ENCODE results near the gene FARP1.

Gene FARP1, protein sequence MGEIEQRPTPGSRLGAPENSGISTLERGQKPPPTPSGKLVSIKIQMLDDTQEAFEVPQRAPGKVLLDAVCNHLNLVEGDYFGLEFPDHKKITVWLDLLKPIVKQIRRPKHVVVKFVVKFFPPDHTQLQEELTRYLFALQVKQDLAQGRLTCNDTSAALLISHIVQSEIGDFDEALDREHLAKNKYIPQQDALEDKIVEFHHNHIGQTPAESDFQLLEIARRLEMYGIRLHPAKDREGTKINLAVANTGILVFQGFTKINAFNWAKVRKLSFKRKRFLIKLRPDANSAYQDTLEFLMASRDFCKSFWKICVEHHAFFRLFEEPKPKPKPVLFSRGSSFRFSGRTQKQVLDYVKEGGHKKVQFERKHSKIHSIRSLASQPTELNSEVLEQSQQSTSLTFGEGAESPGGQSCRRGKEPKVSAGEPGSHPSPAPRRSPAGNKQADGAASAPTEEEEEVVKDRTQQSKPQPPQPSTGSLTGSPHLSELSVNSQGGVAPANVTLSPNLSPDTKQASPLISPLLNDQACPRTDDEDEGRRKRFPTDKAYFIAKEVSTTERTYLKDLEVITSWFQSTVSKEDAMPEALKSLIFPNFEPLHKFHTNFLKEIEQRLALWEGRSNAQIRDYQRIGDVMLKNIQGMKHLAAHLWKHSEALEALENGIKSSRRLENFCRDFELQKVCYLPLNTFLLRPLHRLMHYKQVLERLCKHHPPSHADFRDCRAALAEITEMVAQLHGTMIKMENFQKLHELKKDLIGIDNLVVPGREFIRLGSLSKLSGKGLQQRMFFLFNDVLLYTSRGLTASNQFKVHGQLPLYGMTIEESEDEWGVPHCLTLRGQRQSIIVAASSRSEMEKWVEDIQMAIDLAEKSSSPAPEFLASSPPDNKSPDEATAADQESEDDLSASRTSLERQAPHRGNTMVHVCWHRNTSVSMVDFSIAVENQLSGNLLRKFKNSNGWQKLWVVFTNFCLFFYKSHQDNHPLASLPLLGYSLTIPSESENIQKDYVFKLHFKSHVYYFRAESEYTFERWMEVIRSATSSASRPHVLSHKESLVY

GRCh38 chr13:98142380-98143156 is at the start of gene FARP1:
FARP1 (plus strand) TSS chr13:98143094; CDS start chr13:98213243, 70,149 bp downstream.
- no peak for FAIRE-seq

GRCh38 chr13:98094678-98095266 is 48.1 kb upstream of the FARP1 start:
- no peak for FAIRE-seq

DNA sequence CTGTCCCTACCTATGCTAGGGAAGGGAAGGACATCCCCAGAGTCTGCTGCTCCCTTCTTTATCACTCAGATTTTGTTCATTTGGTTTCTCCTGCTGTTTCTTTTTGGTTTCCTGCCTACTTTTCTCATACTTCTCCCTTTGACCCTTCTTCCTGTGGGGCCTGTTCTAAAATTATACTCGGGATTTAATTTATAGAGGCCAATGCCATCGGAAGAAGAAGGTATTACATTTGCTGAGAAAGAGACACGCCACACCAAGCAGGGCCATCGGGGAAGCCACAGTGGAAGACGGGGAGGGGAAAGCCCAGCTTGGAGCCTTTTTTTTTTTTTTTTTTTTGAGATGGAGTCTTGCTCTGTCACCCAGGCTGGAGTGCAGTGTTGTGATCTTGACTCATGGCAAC is 46.8 kb upstream of the FARP1 start:
- FAIRE-seq = no peak

- no peak for FAIRE-seq
Observed at GRCh38 chr13:98097749-98098148, 45.1 kb upstream of the FARP1 start.

GRCh38 chr13:98098516-98098915 is 44.4 kb upstream of the FARP1 start:
- no peak for FAIRE-seq

DNA sequence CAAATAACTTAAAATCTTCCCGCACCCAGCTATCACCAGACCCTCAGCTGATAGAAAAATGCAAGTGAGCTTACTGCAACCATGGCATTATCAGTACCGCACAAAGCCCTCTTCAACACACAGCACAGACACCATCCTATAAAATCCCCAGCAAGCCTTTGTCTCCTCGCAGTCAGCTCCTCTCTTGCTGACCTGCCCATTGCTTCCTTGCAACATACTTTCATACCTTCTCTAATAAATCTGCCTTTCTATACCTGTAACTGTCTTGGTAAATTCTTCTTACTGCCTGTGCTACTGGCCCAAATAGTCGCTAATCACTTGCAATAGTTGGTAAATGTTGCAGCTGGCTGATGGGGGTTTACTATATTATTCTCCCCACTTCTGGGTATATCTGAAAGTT is 43.3 kb upstream of the FARP1 start:
- FAIRE-seq = no peak

DNA sequence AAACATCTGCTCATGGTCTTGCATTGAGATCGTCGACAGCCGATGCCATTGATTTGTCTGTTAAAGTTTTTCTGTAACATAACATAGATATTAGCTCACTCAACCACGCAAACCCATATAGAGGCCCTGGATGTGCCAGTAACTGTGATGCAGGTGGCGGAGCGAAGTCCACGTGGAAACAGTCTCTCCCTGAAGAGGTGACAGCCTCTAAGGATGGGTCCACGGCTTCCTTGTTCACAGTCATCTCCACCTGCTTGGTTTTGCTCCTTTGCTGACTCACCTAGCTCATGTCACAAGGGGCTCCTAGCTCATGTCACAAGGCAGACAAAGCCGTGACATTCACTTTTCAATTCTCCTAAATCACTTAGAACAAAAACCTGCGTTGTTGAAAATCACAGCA is 42.4 kb upstream of the FARP1 start:
- FAIRE-seq = no peak

DNA sequence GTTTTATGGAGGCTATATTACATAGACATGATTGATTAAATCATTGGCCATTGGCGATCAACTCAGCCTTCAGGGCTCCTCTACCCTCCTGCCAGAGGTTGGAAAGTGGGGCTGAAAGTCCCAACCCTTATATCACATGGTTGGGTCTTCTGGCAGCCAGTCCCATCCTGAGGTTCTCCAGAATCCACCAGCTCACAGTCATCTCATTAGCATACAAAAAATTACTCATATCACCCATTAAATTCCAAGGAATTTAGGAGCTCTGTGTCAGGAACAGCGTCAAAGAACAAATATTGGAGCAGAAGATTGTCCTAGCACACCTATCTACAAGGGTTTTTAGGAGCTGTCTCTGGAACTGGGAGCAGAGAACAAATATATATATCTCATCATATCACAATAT is 39.4 kb upstream of the FARP1 start:
- FAIRE-seq = no peak

GRCh38 chr13:98103942-98104880 is 38.7 kb upstream of the FARP1 start:
- no peak for FAIRE-seq

DNA sequence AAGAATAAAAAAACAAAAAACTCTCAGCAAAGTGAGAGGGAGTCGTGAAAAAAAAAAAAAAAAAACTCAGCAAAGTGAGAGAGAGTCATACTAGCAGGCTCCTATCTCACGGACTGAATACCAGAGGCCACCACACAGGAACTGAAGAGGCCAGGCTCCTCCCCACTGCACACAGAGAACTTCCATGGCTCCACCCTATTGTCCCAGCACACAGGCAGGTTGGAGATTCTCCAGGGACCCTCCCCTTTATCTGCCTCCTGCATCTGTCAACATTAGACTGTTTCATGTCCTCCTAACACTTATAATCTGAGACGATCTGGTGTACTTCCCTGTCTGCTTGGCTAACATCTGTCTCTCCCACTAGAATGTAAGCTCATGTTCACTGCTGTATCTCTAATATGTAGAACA is 37.0 kb upstream of the FARP1 start:
- FAIRE-seq = no peak

GRCh38 chr13:98108341-98108740 is 34.6 kb upstream of the FARP1 start:
- FAIRE-seq = no peak

DNA sequence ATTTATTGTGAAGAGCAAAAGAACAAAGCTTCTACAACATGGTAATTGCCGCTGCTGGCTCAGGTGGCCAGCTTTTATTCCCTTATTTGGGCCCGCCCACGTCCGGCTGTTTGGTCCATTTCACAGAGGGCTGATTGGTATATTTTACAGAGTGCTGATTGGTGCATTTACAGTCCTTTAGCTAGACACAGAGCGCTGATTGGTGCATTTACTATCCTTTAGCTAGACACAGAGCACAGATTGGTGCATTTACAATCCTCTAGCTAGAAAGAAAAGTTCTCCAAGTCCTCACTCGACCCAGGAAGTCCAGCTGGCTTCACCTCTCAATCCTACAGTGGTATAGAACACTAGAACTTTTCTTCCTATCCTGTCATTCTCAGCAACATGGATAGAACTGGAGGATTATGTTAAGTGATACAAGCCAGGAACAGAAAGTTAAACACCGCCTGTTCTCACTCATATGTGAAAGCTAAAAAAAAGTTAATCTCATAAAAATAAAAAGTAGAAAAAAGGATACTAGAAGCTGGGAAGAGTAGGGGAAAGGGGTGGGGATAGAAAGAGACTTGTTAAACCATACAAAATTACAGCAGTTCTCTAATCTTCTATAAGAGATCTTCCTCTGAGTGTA is 33.6 kb upstream of the FARP1 start:
- no peak for FAIRE-seq

- FAIRE-seq = no peak
Observed at GRCh38 chr13:98110749-98111148, 32.1 kb upstream of the FARP1 start.

DNA sequence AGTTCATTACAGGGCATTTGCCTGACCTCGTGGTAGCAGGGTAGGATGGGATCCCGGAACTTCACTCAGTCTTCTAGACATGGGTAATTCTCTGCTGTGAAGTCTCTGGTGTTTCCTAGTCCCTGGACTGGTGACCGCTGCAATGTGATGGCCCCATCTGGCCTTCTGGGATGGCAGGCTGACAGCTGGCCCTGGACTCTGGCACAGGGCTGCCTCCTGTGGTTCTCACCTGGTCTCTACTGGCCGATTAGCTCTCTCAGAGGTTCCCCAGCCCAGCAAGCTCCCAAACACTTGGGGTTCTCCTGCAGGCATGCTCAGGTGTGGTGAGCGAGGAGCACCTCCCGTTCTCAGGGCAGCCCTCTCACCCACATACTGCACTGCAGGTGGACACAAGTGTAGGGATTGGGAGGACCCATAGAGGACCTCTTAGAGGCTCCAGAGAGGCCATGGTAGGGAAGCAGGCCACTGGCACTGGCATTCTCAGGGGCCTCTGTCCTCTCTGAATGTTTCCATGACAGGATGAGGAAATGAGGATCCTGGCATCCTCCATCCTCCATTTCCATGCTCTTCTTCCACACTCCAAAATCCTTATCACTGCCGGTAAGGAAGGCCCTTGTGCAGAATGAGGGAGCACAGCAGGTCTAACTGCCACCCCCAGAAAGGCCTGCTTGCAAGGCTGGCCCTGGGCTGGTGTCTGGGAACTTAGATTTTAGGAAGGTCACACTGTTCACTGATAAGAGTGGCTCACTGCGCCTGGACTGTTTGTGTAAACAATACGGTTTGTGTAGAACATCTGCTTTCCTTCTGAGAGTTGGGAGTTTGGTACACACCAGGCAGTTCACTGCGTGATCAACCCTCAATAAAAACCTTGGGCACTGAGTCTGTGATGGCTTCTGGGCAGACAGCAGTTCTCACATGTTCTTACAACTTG is 31.5 kb upstream of the FARP1 start:
- no peak for FAIRE-seq

DNA sequence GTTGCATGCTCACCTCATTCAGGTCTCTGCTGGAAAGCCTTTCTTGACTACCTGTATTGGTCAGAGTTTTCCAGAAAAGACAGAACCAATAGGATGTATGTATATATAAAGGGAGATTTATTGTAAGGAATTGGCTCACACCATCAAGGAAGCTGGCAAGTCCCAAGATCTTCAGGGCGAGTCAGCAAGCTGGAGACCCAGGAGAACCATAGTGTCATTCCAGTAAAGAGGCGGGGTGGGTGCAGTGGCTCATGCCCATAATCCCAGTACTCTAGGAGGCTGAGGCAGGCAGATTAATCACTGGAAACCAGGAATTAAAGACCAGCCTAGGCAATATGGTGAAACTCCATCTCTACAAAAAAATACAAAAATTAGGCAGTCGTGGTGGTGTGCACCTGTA is 30.4 kb upstream of the FARP1 start:
- no peak for FAIRE-seq

DNA sequence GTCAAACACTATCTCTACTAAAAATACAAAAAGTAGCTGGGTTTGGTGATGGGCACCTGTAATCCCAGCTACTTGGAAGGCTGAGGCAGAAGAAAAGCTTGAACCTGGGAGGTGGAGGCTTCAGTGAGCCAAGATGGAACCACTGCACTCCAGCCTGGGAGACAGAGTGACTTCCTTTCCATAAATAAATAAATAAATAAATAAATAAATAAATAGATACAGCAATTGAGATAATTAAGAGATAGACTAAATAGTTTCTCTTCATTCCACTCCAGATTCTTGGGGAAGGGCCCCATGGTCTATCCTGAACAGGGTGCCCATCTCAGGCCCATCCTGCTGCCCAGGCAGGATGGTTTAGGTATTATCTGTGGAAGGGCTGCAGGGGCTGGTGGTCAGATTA is 24.0 kb upstream of the FARP1 start:
- FAIRE-seq = no peak

GRCh38 chr13:98123176-98123575 is 19.7 kb upstream of the FARP1 start:
- no peak for FAIRE-seq

- FAIRE-seq = no peak
Observed at GRCh38 chr13:98129059-98129746, 13.7 kb upstream of the FARP1 start.

DNA sequence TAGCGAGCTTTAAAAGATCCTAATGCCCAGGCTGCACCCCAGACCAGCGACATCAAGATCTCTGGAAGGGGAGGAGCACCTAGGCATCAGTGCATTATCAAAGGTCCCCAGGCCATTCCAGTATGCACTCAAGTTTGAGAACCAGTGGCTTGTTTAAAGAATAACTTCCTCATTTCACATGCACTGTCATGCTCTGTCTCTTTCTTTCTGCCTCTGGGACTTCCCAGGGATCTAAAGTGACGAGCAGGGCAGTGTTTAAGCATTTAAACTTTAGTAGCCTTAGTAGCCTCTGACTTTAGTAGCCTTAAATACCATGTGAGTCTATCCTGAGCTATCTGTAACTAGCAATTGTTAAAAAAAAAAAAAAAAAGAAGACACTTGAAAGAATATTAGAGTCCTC is 8.9 kb upstream of the FARP1 start:
- no peak for FAIRE-seq

All from G401.6 (cell line).